Esophagus muscularis mucosa (tissue), 3 donors: ENCODE data around the gene DBF4B.
A peak's percentile ranks its signal among the peaks of the same experiment; 100 is the strongest.

Experiments used
- POLR2AphosphoS5 ChIP-seq, 2 donors: sonication (generic); formaldehyde crosslinking; IDR thresholded peaks; one replicate each; pipeline ENCODE4 v1.6.1; 2017; ENCODE audit warnings: antibody characterized with exemption in 2 of 2
- TF ChIP-seq, protein P1 (sequence below), 3 experiments: fragments of 200-600 bp in 2 of 3; fragments of 450-650 bp in 1 of 3; sonication (generic) in 2 of 3; IDR thresholded peaks; one replicate each; pipeline ENCODE4 v1.5.1; 2017 to 2019; ENCODE audit warnings: antibody characterized with exemption in 3 of 3, mild to moderate bottlenecking in 2 of 3, moderate library complexity in 1 of 3

- TF ChIP-seq, protein P1, sequence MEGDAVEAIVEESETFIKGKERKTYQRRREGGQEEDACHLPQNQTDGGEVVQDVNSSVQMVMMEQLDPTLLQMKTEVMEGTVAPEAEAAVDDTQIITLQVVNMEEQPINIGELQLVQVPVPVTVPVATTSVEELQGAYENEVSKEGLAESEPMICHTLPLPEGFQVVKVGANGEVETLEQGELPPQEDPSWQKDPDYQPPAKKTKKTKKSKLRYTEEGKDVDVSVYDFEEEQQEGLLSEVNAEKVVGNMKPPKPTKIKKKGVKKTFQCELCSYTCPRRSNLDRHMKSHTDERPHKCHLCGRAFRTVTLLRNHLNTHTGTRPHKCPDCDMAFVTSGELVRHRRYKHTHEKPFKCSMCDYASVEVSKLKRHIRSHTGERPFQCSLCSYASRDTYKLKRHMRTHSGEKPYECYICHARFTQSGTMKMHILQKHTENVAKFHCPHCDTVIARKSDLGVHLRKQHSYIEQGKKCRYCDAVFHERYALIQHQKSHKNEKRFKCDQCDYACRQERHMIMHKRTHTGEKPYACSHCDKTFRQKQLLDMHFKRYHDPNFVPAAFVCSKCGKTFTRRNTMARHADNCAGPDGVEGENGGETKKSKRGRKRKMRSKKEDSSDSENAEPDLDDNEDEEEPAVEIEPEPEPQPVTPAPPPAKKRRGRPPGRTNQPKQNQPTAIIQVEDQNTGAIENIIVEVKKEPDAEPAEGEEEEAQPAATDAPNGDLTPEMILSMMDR (IDR thresholded peaks at IDR 0.05) = peak; percentile 86 to 95 (median 90)
- TF ChIP-seq POLR2AphosphoS5 (IDR thresholded peaks at IDR 0.05) = peak; percentile 53 to 75
These were observed 71.0 kb downstream of the DBF4B start for GRCh38 chr17:44779211-44780025.
